ENCODE results near the gene TRMT6.

- TF ChIP-seq, protein P1, sequence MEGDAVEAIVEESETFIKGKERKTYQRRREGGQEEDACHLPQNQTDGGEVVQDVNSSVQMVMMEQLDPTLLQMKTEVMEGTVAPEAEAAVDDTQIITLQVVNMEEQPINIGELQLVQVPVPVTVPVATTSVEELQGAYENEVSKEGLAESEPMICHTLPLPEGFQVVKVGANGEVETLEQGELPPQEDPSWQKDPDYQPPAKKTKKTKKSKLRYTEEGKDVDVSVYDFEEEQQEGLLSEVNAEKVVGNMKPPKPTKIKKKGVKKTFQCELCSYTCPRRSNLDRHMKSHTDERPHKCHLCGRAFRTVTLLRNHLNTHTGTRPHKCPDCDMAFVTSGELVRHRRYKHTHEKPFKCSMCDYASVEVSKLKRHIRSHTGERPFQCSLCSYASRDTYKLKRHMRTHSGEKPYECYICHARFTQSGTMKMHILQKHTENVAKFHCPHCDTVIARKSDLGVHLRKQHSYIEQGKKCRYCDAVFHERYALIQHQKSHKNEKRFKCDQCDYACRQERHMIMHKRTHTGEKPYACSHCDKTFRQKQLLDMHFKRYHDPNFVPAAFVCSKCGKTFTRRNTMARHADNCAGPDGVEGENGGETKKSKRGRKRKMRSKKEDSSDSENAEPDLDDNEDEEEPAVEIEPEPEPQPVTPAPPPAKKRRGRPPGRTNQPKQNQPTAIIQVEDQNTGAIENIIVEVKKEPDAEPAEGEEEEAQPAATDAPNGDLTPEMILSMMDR (conservative IDR thresholded peaks at IDR 0.05 in 1 of 2, IDR thresholded peaks at IDR 0.05 in 1 of 2; ENCODE audit: low read depth in 1 of 2, low read length in 2 of 2): no peak
- TF ChIP-seq EZH2 (IDR thresholded peaks at IDR 0.05; ENCODE audit: low read length, missing control alignments): no peak
These were observed 62.3 kb downstream of the TRMT6 start for GRCh38 chr20:5888041-5888440.

Data from fibroblast of lung (primary cell).